ENCODE results near the gene DDR1.
"Not testable (repeated sequence)": the region's sequence is repeated elsewhere in the genome, so short reads cannot be mapped to it uniquely, and the experiment has no call there.

The DDR1 gene

DNA sequence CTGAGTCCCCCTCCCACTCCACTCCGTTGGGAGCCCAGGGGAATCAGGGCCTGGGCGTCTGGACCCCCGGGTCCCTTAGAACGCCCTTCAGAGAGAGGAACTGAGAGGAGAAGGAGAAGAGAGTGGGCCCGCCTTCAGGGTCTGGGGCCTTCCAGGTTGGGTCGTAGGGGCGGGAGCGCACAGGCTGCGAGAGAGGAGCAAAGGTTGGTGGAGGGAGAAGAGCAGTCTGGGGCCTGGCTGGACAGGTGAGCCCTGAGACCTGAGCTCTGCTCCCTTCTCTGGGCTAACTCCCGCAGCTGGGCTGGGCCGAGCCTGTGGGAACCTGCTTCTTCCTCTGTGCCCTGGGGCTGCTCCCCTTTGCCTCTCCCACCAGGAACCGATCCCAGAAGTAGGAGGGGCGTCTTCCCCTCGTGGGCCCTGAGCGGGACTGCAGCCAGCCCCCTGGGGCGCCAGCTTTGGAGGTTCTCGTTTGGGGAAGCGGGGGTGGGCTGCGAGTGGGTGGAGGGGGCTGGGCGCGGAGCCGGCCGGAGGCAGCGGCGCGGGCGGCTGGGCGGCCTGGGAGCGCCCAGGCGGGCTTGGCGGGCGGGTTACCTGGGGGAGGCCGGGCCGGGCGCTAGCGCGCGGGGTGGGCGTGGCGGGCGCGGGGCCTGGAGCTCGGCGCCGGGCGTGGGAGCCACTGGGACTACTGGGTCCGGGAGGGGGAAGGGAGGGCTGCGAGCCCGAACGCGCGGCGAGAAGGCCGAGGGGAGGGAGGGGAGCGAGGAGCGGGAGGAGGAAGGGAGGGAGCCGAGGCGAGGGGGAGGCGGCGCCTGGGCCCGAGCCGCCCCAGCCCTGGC lies at the start of gene DDR1:
TSS of gene DDR1 (plus strand) at position 835 of the 836 bp plus-strand sequence. CDS start 4,211 bp downstream, outside the sequence.
- no peak for DNase-seq (ENCODE audit: low spot score)

DNA sequence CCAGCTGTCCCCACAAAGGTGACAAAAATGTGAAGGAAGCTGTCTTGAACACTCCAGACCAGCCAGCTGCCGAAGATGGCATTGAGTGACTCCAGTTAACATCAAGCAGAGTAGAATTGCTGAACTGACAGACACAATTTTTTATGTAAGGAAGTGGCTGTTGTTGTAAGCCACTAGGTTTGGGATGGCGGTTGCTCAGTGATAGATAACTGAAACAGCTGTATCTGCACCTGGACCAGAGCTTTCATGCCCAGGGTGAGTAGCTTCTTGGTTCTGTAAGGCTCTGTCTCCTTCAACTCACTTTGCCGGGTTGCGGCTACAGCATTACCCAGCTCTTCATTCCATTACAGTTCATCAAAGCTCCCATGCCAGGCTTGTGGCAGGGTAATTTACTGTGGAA lies 49.7 kb upstream of the DDR1 start:
- DNase-seq (ENCODE audit: low spot score) = no peak

DNA sequence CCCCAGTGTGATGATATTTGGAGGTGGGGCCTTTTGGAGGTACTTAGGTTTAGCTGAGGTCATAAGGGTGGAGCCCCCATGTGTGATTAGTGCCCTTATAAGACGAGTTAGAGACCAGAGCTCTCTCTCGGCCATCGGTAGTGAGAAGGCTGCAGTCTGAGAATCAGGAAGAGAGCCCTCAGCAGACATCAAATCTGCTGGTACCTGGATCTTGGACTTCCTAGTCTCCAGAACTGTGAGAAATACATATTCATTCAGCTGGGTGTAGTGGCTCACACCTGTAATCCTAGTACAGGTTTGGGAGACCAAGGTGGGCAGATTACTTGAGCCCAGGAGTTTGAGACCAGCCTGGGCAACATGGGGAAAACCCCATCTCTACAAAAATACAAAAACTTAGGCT lies 48.7 kb upstream of the DDR1 start:
- no peak for DNase-seq (ENCODE audit: low spot score)

DNA sequence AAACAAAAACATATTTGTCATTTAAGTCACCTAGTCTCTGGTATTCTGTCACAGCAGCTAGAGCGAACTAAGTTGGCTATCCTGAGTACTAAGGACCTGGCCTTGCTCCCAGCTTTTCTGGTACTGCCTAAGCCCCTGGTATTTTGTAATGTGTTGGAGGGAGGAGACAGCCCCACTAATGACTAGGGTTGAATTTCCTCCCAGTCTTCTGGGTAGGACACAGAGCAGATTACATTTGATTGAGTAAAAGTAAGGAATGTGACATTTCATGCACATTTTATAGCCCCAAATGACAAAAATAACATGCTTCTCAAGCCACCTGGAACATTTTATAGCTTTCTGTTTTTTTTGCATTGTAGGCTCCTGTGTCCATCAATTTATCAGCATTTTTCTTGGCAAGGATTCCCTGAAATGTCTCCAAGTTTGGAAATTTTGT lies 47.9 kb upstream of the DDR1 start:
- no peak for DNase-seq (ENCODE audit: low spot score)

DNA sequence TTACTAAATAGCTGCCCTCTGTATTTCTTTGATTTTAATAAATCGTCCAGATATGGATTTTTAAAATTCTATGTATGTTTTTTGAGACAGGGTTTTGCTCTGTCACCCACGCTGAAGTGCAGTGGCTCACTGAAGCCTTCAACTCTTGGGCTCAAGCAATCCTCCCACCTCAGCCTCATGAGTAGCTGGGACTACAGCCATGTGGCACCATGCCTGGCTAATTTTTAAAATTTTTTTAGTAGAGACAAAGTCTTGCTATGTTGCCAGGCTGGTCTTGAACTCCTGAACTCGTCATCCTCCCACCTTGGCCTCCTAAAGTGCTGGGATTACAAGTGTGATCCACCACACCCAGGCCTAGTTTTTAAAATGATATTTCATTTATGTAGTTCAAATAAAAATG lies 47.4 kb upstream of the DDR1 start:
- DNase-seq (ENCODE audit: low spot score) = no peak

DNA sequence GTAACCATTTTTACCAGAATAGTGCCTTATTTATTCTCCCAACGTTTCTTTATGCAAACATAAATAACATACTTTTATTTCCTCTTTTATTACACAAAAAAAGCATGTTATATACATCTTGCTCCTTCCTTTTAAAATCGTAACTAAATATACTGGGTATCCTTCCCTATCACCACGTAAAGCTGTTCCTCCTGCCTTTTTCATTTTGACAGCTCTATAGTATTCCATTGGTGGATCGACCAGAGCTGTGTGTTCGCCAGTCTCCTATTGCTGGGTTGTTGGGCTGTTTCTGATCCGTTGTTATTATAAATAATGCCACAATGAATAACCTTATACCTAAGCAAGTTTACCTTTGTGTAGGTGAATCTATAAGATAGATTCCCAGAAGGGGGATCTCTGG lies 46.9 kb upstream of the DDR1 start:
- DNase-seq (ENCODE audit: low spot score) = no peak

DNA sequence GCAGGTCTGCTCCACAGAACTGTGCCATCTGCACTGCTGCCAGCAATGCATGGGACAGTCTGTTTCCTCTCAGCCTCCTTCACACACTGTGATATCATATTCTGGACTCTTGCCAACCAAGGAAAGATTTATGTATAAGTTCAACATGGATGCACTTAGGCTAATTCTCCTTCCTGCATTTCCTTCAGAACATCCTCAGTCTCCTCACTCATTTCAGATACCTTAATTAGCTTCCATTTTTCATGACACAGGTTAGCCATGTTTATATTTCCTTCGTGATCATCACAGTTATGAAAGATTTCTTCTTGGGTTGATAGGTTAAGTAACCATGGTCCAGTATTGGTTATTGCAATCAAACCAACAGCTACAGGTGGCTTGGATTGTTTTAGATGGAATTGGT lies 46.4 kb upstream of the DDR1 start:
- DNase-seq (ENCODE audit: low spot score) = no peak

DNA sequence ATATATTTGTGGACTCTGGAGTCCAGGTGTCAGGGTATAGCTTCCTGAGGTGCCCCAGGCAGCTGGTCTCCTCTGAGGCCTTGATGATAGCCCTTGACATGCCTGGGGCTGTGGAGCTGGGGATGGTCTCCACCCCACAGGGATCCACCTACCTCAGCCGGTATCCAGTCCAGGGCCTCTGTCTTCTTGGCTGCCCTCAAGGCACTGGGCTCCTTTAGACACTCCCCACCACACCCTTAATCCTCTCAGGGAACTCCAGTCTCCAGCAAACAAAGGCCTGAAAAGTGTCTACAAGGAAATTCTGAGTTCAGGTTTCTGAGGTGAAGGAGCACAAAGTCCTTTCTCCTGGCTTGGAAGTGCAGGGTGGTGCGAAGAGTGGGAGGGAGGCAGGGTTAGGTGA lies 44.6 kb upstream of the DDR1 start:
- no peak for DNase-seq (ENCODE audit: low spot score)

DNA sequence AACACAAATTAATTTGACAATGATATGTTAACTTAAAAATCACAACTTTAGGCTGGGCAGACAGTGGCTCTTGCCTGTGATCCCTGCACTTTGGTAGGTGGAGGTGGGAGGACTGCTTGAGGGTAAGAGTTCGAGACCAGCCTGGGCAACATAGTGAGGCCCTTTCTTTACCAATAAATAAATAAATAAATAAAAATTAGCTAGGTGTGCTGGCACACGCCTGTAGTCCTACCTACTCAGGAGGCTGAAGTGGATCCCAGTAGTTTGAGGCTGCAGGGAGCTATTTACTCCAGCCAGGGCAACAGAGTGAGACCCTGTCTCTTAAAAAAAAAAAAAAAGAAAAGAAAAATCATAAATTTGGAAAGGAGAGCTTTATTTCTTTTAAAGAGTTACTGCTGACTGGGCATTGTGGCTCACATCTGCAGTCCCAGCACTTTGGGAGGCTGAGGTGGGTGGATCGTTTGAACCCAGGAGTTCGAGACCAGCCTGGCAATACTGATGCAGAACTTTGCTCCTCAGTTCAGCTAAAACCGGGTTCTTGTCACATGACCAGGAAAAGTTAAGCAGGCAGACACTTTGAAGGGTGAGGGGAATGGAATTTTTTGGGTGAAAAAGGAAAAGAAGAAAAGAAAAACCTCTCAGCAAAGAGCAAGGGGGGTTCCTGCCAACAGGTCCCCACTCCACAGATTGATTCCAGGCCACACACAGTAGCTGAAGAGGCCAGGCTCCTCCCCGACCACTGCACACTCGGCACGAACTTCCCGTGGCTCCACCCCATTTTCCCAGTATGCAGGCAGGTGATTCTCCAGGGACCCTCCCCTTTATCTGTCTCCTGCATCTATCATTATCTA lies 44.0 kb upstream of the DDR1 start:
- no peak for DNase-seq (ENCODE audit: low spot score)

DNA sequence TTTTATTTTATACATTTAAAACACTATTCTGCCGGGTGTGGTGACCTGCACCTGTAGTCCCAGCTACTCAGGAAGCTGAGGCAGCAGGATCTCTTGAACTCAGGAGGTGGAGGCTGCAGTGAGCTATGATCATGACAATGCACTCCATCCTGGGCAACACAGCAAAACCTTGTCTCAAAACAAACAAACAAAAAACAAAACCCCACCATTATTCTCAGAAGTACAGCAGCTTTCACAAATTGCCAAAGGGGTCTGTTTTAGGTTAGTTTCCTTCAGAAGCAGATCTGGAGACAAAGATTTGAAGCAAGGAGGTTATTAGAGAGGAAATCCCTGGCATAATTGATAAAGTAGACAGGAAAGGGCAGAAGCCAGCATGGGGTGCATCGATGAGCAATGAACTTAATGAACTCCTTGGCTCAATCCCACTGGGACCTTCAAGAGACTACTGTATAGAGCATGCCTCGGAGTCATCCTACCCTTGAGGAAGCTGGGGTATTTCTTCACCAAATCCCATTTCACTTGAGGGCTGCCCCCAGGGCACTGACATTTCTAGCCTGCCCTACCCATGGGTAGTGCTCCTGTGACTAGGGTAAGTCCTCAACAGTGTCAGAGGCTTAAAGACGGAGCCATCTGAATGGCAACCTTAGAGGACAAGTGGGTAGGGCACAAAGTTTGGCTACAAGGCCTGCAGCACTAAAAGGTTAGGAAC lies 43.2 kb upstream of the DDR1 start:
- no peak for DNase-seq (ENCODE audit: low spot score)

DNA sequence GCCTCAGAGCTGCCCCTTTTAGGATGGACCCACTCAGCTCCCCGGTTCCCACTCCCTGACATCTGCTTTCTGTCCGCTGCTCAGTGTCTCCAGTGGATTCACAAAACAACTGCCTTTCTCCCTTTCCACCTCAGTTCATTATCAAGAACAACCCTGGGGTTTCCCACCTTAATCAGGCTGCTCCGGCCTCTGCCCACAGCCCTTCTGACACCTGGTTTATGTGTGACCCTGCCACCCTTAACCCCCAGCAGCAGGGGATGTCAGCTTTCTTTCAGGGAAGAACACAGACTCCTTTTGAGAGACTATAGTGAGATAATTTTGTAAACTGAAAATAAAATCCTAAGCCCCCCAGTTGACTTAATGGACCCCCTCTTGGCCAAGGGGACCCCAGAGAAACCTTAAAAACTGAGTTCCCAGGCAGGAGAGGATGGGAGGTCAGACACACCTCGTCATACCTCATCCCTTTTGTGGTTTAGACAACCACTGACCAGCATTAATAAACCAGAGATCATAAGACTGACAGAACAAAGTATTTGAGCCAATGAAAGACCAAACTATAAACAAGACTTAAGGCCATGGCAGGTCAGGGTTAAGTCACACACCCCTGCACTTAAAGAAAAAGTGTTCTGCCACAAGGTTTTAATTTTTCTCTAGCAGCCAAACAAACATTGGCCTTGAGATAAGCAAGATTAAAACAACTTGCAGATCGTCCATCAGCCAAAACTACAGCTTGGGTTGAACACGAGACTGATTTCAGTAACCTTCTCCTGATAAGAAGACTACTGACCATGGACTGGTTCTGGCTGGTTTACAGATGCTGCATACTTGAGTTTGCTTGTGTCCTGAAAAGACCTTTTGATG lies 42.4 kb upstream of the DDR1 start:
- no peak for DNase-seq (ENCODE audit: low spot score)

DNA sequence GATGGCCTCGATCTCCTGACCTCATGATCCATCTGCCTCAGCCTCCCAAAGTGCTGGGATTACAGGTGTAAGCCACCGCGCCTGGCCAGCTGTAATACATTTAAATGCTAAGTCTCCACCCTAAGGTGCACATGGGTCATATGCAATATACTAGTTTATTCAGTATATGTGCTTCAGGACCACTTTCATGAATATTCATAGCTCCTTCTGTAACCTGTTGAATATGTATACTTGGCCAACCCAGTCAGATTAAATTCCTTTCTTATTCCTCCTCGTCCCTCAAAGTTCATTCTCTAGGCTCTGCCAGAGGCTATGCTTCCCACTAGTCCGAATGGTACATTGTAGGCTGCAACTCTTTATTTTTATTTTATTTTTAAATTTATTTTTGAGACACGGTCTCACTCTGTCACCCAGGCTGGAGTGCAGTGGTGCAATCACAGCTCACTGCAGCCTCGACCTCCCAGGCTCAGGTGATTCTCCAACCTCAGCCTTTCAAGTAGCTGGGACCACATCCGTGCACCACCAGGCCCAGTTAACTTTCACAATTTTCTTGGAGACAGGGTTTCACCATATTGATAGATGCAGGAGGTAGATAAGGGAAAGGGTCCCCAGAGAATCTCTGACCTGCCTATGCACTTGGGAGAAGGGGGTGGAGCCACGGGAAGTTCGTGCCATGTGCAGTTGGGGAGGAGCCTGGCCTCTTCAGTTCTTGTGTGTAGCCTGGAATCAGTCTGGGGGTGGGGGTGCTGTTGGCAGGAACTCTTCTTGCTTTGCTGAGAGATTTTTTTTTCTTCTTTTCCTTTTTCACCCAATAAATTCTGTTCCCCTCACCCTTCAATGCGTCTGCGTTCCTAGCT lies 41.3 kb upstream of the DDR1 start:
- no peak for DNase-seq (ENCODE audit: low spot score)

DNA sequence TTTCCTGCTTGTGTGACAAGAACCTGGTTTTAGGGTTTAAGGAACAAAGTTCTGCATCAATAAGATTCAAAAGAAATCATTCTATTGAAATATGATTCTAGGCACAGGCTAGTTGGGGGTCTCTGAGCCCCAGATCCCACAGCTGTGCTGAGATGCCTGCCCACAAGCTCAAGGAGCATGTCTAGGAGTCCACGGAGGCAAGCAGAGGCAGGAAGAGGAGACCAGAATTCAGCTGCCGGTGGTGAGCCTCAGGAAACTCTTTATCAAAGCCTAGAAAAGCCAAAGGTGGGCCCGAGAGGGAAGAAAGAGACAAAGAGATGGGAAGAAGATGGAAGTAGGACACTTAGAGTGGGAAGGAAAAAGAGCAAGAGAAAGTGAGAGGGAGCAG lies 40.7 kb upstream of the DDR1 start:
- DNase-seq (ENCODE audit: low spot score) = no peak

DNA sequence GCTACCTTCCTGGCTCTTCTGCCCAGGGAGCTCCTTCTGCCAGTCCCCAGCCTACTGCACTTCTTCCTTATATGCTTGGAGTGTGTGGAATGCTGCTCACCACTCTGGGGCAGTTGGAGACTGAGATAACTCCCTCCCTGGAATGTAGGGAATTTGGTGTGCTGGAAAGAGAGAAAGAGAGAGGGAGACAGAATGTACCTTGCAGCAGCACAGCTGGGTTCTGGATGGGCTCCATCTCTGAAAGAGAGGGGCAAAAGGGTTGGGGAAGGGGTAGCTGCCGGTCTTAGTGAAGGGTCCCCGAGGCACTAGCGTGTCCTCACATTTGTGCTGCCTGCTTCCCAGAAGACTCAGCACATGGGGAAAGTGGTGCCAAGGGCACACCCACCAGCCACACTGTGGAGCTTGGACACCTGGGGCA lies 40.2 kb upstream of the DDR1 start:
- no peak for DNase-seq (ENCODE audit: low spot score)

DNA sequence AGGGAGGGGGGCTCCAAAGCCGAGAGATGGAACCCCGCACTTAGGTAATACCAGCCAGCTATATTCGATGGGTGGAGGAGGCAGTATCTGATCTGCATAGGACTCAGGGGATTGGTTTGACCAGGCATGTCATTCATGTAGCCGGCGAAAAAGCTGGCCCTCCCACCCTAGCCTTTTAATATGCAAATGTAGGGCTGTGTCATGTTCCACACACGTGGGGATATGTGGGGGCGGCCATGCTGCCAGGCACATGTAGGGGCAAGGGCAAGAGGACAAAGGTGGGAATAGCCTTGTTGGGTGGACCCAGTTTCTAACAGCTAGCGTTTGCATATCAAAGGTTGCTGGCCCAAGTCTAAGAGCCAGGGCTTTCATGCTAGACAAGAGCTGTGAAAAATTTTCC lies 39.1 kb upstream of the DDR1 start:
- DNase-seq (ENCODE audit: low spot score) = no peak

DNA sequence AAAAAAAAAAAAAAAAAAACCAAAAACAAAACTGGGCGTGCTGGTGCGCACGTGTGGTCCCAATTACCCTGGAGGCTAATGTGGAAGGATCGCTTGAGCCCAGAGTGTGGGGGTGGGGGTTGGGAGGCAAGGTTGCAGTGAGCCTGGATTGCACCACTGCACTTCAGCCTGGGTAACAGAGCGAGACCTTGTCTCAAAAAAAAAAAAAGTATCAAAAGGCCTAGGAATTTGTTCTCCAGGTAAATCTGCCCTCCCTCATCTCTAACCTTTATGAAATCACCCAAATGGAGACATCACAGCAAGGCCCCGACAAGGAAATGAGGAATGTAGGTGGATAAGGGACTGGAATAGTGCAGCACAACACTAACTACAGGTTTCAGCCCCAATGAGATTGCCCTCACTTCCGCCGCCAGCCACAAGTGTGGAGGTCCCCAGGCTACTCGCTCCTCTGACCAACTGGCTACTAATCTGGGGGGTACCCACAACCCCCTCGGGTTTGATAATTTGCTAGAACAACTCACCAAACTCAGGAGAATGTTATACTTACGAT lies 36.8 kb upstream of the DDR1 start:
- no peak for DNase-seq (ENCODE audit: low spot score)

DNA sequence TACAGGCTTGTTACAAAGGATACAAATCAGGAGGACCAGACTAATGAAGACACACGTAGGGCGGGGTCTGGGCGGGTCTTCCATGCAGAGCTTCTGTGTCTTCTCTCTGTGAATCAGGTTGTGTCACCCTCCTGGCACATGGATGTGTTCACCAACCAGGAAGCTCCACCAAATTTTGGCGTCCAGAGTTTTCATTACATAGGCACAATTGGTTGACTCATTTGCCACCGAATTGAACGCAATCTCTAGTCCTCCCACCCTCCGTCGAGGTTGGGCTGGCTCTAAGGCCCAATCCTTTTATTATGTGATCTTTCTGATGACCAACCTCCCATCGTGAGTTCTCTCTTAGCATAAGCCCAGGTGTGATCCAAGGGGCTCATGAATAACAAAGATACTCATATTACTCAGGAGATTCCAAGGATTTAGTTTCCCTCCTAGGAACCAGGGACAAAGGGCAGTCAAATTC lies 36.3 kb upstream of the DDR1 start:
- DNase-seq (ENCODE audit: low spot score) = no peak

DNA sequence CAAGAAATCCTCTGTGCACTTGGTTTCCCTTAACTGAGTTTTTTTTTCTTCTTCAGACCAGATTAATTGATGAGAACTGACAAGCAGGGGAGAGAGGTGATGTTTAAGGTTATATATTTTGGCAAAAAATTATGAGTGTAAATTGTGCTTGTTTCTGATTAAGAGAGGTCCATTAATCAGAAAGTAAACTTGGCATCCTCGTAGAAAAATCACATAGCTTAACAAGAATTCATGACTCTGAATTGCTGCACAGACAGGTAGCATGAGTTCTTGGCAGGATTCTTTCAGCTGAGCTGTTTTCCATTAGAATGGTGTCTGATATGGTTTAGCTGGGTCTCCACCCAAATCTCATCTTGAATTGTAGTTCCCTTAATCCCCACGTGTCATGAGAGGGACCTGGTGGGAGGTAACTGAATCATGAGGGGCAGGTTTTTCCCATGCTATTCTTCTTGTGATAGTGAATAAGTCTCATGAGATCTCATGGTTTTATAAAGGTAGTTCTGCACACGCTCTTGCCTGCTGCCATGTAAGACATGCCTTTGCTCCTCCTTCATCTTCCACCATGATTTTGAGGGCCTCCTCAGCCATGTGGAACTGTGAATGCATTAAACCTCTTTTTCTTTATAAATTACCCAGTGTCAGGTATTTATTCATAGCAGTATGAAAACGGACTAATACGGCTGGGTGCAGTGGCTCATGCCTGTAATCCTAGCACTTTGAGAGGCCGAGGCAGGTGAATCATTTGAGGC lies 34.2 kb upstream of the DDR1 start:
- DNase-seq (ENCODE audit: low spot score) = no peak

DNA sequence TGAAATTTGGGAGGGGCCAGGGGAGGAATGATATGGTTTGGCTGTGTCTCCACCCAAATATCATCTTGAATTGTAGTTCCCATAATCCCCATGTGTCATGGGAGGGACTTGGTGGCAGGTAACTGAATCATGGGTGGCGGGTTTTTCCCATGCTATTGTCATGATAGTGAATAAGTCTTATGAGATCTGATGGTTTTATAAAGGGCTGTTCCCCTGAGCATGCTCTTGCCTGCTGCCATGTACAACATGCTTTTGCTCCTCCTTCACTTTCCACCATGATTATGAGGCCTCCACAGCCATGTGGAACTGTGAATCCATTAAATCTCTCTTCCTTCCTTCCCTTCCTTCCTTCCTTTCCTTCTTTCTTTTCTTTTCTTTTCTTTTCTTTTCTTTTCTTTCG lies 31.9 kb upstream of the DDR1 start:
- DNase-seq (ENCODE audit: low spot score) = not testable (repeated sequence)

Data from D341Med (cell line).